Sigmoid colon (tissue), 4 donors: ENCODE measurements around the gene CACNA1E.

Source experiments
- CTCF ChIP-seq, 4 experiments: fragments of 450-650 bp in 3 of 4; fragments of 200-600 bp in 1 of 4; IDR thresholded peaks; one replicate each; pipeline ENCODE4 v1.5.1; 2016 to 2019; ENCODE audit warnings: antibody characterized with exemption in 4 of 4, mild to moderate bottlenecking in 3 of 4, moderate library complexity in 2 of 4
- EP300 ChIP-seq, 4 donors: sonication (generic); formaldehyde crosslinking; IDR thresholded peaks; one replicate each; pipeline ENCODE4 v1.6.1; 2017; ENCODE audit warnings: antibody characterized with exemption in 4 of 4
- POLR2A ChIP-seq, 2 donors: fragments of 450-650 bp; IDR thresholded peaks; one replicate each; pipeline ENCODE4 v1.6.1; 2016; ENCODE audit warnings: antibody characterized with exemption in 2 of 2, mild to moderate bottlenecking in 2 of 2, moderate library complexity in 2 of 2
- POLR2AphosphoS5 ChIP-seq, 4 donors: sonication (generic); formaldehyde crosslinking; IDR thresholded peaks; one replicate each; pipeline ENCODE4 v1.6.1; 2017; ENCODE audit warnings: antibody characterized with exemption in 4 of 4

GRCh38 chr1:181518152-181518551, 34.8 kb downstream of the CACNA1E start:
- TF ChIP-seq CTCF (IDR thresholded peaks at IDR 0.05) (no peak), EP300 (IDR thresholded peaks at IDR 0.05) (no peak), POLR2A (IDR thresholded peaks at IDR 0.05) (no peak), POLR2AphosphoS5 (IDR thresholded peaks at IDR 0.05) (no peak)
